HG02759 (cell line): ENCODE measurements around the gene HSH2D.
A peak's percentile ranks its signal among the peaks of the same experiment; 100 is the strongest.
"Not testable (repeated sequence)": the region's sequence is repeated elsewhere in the genome, so short reads cannot be mapped to it uniquely, and the experiment has no call there.

Experiments used
- ATAC-seq: cut with Tn5 transposase; IDR thresholded peaks from one replicate; pipeline ENCODE4 v1.9.1; 2021; ENCODE audit warnings: mild to moderate bottlenecking, moderate library complexity; ENCODE audit not compliant: unreplicated experiment

The HSH2D gene

DNA sequence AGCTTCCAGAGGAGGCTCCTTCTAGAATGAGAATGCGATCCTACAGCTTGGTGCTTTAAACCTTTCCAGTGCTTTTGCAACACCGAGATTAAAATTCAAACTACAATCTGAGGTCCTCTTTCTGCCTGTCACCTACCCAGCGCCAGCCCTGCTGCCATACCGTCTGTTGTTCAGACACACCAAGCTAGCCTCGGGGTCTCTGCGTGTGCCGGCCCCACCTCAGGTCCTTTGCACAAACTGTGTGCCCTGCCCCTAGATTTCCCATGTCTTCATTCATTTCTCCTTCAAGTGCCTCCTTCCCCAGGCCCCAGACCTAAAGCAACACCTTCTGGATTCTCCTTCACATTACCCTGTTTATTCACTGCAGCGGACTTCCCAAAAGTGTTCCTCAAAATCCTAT, 11.1 kb downstream of the HSH2D start:
- no peak for ATAC-seq

DNA sequence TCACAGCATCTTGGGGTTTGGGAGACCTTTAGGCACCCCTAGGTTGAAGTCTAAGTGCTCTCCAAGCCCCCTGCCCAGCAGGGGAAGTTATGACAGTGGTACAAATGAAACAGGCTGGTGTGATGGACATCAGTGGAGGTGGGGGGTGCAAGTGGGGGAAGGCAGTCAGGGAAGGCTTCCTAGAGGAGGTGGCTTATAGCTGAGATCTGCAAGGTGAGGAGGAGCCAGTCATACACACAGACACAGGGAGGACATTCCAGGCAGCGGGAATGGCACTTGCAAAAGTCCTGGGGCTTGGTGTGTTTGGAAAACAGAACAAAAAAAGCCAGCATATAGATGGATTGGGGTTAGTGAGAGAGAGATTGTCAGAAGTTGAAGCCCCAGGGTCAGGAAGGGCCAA, 11.6 kb downstream of the HSH2D start:
- ATAC-seq: no peak

DNA sequence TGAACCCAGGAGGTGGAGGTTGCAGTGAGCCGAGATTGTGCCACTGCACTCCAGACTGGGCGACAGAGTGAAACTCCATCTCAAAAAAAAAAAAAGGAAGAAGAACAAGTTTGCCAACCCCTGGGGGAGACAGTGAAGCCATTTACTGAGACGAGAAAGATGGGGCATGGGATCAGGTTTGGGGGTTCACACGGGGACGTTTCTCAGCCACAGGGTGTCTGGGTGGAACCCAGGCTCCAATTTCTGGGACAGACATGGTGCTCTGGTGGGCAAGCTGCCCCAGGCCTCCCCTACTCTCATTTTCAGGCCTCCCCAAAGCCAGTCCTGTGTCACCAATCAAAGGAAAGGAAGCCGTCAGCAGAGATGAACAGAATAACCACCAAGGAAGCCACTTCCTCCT, 13.4 kb downstream of the HSH2D start:
- no peak for ATAC-seq

DNA sequence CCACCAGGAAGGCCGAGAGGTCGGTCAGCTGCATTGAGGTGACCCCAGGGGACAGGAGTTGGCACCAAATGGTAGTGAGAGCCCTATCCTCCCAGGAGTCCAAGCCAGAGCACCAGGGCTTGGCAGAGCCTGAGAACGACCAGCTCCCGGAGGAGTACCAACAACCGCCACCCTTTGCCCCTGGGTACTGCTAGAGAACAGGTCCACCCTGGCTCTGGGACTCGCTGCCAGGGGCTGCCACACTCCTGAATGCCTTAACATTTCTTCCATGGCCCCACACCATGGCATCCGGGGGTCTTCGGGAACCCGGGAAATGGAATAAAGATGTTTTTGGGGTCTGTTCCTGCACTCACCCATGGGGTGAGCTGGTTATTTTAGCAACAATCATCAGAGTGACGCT, 14.1 kb downstream of the HSH2D start:
- no peak for ATAC-seq

DNA sequence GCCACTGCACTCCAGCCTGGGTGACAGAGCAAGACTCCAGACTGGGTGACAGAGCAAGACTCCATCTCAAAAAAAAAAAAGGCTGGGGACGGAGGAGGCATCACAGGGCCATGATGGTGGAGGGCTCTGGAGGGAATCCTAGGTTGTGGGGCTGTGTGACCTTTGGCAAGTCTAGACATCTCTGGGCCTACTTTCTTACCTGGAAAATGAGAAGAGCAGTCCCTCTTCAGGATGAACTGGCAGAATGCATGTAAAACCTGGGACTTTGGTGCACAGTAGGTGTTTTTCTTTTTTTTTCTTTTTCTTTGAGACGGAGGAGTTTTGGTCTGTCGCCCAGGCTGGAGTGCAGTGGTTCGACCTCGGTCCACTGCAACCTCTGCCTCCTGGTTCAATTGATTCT, 16.2 kb downstream of the HSH2D start:
- ATAC-seq: no peak

DNA sequence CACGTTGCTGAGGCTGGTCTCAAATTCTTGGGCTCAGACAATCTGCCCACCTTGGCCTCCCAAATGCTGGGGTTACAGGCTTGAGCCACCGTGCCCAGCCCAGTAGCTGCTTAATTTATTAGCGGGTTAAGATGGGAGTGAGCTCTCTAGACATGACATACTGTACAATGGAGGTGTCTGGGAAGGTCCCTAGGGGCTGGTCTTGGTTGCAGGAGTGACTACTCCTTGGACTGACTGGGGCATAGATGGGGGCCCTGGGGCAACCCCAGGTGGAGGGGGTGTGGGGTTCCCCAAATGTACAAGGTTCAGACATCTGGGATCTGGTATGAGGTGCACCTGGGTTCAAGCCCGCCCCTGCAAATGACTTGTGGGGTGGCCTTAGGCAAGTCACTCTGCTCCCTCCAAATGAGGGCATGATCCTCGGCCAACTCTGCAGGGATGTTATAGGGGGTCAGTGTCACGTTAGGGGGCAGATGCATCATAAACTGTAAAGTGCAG, 17.0 kb downstream of the HSH2D start:
- ATAC-seq: no peak

DNA sequence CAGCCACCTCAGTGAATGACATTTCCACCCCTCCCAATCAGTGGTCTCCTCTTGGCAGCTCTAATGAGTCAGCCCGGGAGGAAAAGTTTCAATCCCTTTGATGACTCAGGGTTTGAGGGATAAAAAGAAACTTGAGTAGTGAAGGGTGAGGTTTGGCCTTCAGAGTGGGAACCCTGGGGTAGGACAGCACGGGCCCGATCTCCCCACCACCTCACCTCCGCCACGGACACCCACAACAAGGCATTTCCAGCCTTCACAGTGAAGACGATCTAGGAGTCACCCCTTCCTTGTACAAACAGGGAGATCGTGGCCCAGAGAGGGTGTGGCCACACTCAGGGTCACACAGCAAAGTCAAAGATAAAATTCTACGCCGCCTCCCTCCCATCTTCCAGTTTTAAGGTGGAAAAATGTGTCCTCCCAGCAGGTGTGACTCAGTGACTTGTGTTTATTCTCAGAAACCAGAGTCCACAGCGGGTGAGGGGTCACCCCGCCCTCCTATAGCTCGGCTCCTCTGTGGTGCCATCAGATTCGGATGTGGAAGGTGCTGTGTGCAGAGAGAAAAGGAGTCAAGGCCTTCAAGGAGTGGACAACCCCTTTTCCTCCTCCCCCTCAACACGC, 17.6 kb downstream of the HSH2D start:
- no peak for ATAC-seq

DNA sequence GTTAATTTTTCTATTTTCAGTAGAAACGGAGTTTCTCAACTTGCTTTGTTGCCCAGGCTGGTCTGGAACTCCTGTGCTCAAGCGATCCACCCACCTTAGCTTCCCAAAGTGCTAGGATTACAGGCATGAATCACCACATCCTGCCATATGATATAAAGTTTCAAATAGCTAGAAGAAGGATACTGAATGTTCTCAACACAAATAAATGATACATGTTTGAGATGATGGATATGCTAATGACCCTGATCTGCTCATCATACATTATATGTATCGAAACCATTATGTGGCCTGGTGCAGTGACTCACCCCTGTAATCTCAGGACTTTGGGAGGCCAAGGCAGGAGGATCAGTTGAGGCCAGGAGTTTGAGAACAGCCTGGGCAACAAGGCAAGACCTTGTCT, 18.4 kb downstream of the HSH2D start:
- ATAC-seq: no peak

DNA sequence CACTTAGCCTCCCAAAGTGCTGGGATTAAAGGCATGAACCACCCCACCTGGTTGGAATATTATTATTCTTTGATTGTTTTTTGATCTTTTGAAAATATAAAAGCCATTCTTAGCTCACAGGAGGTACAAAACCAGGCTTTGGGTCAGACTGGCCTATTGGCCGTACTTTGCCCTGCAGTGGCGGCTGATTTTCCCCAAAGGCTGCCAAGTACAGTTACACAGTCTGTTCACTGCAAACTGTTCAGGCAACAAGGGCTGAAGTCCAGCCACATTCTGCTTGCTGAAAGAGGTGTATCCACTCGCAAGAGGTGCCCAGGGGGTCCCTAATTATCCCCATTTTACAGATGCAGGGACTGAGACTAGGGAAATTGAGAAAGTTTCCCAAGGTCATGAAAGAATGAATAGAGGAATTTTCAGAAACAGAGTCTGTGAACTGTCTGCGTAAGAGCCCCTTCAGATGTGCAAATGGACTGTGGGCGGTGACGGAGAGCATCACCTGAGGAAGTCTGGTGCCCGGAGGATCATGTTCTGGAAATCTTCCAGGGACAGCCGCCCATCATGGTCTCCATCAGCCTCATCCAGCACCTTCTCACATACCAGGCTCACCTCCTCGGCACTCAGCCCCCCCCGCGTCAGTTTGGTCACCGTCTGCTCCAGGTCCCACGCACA, 20.9 kb downstream of the HSH2D start:
- ATAC-seq: no peak

DNA sequence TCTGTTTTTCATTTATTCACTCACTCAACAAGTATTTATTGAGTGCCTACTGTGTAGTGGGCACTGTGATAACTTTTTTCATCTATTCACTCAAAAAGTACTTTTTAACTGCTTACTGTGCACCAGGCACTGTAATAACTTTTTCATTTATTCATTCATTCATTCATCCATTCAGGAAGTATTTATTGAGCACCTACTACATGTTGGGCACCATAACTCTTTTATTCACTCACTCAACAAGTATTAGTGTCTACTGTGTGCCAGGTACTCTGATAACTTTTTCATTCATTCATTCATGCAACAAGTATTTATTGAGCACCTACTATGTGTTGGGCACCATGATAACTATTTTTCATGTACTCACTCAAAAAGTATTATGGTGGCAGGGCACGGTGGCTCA, 22.9 kb downstream of the HSH2D start:
- ATAC-seq: no peak

DNA sequence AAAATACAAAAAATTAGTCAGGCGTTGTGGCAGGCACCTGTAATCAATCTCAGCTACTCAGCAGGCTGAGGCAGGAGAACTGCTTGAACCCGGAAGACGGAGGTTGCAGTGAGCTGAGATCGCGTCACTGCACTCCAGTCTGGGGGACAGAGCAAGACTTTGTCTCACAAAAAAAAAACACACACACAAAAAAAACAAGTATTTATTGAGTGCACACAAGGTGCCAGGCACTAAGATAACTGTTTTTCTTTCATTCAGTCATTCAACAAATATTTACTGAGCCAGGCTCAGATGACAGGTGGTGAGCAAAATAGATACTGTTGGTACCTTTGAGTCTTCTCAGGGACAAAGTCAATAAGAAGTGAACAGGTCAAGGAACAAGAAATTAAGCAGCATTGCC, 23.6 kb downstream of the HSH2D start:
- no peak for ATAC-seq

DNA sequence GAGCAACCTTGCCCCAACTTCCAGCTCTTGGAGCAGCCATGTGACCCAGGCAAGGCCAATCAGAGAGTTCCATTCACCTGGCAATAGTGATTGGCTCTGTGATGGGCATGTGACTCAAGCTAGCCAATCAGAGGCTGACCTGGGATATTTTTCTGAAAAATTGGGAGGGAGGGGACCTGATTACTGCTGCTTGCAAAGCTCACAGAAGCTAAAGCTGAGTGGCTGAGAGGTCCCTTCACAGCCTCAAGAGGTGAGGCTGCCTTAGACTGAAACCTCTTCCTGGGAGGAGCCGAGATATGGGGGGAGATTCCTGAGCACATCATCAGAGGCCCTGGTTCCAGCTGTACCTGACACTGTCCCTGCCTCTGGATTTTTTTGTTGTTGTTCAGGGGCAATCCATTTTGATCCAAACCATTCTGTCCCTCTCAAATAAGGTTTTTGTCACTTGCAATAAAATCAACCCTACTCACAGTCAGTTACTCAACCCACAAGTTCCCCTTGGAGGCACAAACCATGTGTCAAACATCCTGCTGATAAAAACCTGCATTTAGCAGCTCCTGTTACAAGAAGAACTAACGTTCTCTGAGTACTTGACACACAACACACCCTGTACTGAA, 25.1 kb downstream of the HSH2D start:
- ATAC-seq: no peak

DNA sequence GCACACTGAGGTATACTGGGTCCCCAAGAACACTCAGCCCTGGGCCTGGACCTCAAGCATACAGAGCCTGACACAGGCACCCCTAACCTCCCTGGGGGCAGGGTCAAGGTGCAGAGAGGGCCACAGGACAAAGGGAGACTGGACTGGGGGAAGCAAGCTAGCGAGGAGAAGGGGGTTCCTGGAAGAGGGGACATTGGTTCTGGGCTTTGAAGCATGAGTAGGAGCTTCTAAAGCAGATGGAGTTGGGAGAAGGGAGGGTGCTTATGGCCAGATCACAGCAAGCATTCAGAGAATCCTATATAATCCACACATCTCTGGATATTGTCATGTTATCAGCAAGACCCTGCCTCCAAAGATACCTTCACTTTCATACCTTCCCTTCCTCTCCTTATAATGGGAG, 26.6 kb downstream of the HSH2D start:
- no peak for ATAC-seq

DNA sequence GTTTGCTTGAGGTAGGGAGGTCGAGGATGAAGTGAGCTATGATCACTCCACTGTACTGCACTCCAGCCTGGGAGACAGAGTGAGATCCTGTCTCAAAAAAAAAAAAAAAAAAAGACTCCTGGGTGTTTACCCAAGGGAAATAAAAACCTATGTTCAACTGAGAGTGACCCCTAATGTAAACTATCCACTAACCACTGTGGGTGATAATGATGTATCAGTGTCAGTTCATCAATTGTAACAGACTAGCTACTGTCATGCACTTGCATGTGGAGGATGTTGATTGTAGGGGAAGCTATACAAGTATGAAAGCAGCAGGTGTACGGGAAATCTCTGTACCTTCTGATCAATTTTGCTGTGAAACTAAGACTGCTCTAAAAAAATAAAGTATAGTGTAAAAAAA, 32.5 kb downstream of the HSH2D start:
- no peak for ATAC-seq

DNA sequence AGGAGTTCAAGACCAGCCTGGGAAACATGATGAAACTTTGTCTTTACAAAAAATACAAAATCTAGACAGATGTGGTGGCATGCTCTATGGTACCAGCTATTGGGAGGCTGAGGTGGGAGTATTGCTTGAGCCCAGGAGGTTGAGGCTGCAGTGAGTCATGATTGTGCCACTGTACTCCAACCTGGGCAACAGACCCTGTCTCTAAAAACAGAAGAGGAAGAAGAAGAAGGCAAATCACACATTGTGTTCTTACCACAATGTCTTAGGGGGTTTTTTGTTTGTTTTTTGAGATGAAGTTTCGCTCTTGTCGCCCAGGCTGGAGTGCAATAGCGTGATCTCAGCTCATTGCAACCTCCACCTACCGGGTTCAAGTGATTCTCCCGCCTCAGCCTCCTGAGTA, 35.4 kb downstream of the HSH2D start:
- ATAC-seq: not testable (repeated sequence)

DNA sequence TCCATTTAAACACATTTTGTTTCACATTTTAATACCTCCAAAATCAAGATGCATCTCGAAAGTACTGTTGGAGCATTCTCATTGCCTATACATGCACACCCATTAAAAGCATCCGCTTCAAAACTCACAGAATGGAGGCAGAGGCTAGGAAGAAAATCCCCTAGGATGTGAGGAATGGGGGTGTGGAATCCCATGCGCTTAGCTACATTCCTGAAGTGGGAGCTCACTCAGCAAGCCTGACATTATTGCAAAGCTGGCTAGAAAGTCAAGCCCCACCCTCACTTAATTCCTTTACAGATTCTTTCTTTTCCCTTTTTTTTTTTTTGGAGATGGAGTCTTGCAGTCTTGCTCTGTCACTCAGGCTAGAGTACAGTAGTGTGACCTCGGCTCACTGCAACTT, 37.1 kb downstream of the HSH2D start:
- no peak for ATAC-seq

DNA sequence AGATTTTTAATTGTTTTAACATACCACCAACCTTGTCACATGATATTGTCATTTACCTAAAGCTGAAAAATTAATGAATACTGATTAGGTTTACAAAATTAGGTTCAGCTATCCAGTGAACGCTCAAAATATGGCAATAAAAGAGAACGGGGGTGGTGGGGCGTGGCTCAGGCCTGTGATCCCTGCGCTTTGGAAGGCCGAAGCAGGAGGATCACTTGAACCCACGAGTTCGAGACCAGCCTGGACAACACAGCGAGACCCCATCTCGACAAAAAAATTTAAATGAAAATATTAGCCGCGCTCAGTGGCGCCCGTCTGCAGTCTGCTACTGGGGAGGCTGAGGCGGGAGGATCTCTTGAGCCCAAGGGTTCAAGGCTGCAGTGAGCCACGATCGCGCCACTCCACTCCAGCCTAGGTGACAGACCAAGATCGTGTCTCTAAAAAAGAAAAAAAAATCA, 41.2 kb downstream of the HSH2D start:
- ATAC-seq: no peak

DNA sequence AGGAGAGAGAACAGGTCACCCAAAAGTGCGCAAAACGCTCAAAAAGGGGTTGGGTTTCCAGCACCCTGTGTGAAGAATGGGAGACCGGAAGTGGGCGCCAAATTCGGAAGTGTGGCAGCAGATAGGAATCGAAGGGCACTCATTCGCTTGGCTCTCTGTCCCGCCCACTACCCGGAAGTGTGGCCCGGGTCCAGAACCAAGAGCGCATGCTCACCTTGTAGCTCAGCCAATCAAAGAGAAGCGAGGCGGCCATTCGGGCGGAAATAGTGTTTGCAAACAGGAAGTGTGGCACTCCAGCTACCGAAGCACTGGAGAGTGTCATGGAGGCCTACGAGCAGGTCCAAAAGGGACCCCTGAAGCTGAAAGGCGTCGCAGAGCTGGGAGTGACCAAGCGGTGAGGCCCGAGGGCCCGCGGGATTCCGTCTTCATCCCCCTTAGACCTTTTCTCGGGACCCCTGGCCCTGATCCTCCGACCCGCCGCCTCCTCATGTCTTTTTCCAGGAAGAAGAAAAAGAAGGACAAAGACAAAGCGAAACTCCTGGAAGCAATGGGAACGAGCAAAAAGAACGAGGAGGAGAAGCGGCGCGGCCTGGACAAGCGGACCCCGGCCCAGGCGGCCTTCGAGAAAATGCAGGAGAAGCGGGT, 41.8 kb downstream of the HSH2D start, which contains the start of gene FAM32A:
Gene FAM32A (plus strand): TSS at position 288 of the 645 bp plus-strand sequence. CDS start 33 bp downstream, at position 321.
- ATAC-seq: peak; percentile 91

DNA sequence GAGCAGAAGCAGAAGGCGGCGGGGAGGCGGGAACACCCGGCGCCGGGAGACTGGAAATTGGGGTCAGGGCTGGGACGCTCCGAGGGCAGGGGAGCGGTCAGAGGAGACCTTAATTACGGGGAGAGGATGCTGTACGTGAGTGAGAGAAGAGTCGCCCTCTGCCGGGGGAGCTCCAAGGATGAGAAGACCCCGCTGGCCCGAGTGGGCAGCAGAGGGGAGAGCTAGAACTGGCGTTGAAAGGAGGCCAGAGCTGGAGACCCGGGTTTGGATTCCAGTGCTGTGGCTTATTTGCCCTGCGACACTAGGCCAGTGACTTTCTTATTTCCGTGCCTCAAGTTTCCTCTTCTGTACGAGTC, 42.3 kb downstream of the HSH2D start:
- peak; percentile 10 for ATAC-seq

DNA sequence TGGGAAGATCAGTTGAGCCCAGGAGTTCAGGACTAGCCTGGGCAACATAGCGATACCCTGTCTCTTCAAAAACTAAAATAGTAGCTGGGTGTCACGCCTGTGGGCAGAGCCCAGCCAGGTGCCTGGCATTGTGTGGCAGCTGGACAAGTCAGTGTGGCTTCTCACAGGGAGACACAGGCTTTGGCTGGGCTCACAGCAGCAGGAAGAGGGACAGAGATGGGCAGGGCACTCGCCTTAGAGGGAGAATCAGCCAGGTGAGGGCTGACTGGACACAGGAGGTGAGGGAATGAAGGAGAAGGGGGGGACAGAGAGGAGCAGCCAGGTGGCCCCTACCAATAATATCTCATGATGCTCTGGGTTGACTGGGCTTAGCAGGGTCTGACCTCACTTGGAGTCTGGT, 45.0 kb downstream of the HSH2D start:
- no peak for ATAC-seq

DNA sequence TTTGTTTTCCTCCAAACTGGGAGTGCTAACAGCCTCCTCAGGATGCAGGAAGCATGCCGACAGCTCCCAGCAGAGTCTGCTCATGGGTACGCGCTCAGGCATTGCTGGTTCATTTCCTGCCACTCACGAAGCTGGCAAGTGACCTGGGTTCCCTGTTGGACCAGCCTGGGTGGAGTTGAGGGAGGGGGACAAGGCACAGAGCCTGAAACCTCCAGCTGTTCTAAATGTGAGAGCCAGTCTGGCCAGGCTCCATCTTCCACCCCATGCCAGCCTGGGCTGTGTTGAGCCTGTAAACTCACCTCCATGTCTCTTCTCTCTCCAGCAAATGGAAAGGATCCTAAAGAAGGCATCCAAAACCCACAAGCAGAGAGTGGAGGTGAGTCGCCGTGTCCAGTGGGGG, 46.7 kb downstream of the HSH2D start:
- no peak for ATAC-seq

DNA sequence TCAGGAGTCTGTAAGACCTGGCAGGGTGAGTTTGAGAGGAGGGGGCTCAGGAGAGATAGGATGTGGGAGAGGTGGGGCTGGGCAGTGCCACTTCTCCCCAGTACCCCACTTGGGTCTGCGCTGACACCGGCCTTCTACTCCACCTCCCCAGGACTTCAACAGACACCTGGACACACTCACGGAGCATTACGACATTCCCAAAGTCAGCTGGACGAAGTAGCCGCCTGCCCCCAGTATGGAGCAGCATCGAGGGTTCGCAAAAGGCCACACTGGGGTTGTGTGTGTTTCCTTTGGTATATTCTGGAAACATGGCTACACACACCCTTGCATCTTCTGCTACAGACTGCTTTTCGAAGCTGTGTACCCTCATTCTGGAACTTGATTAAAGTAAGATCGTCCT, 47.3 kb downstream of the HSH2D start:
- no peak for ATAC-seq
